Activated CD4-positive, alpha-beta T cell treated with anti-CD3 and anti-CD28 coated beads, Interleukin-2, amount 50 U/mL, for 24 hours (primary cell): ENCODE data around the gene IFIT1B.
"Not testable (repeated sequence)": the region's sequence is repeated elsewhere in the genome, so short reads cannot be mapped to it uniquely, and the experiment has no call there.

ENCODE experiments used
- DNase-seq, 2 donors: peaks; one replicate each; pipeline ENCODE4 v3.0.0-alpha.2; 2020; ENCODE audit warnings: low read depth in 1 of 2, low spot score in 1 of 2

IFIT1B gene

GRCh38 chr10:89348481-89348880 lies 29.4 kb upstream of the IFIT1B start:
- DNase-seq, result no peak

GRCh38 chr10:89348975-89349374 lies 28.9 kb upstream of the IFIT1B start:
- DNase-seq, result no peak

DNA sequence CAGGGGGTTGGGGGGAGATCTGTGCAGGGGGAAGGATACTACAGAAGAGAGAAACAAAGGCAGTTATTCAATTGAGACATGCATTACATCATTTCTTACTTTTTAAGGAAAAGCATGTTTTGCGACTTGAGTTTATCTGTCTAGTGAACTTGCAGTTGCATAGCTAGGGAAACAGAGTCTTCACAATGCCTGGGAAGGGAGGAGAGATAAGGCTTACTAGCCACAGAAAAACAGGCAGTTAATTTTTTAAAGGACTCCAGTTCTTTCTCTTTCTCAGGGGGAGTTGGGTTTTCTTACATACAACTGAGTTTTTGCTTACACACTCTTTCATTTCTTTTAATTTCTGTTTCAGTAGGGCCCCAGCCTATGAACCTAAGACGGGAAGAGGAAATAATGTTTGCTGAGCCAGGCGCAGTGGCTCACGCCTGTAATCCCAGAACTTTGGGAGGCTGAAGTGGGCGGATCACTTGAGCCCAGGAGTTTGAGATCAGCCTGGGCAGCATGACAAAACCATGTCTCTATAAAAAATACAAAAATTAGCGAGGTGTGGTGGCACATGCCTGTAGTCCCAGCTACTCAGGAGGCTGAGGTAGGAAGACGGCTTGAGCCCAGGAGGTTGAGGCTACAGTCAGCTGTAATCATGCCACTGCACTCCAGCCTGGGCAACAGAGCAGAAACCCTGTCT lies 27.1 kb upstream of the IFIT1B start:
- not testable (repeated sequence) for DNase-seq

GRCh38 chr10:89351412-89351779 lies 26.5 kb upstream of the IFIT1B start:
- DNase-seq, result no peak

- DNase-seq, result no peak
Measured at GRCh38 chr10:89351780-89352597, 25.9 kb upstream of the IFIT1B start.

DNA sequence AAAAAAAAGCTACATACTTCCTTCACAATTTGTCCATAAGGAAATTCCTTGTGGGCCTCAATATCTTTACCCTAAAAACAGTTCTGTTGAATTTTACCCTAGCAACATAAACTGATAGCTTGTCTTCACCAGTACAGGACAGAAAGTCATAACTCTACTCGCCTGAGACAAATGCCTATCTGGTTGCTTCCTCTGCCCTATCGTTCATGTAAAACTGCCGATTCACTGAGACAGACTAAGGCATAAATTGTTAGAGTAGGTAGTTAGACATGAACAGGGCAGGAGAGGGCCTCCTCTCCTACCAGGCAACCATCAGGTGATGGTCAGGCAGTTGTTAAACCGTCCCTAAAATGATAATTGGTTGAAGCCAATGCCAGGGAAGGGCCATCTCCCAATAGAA lies 25.1 kb upstream of the IFIT1B start:
- DNase-seq, result no peak

- DNase-seq, result no peak
Measured at GRCh38 chr10:89355394-89355931, 22.4 kb upstream of the IFIT1B start.

GRCh38 chr10:89357096-89357495 lies 20.8 kb upstream of the IFIT1B start:
- DNase-seq, result no peak

- DNase-seq, result no peak
Measured at GRCh38 chr10:89357975-89358374, 19.9 kb upstream of the IFIT1B start.

DNA sequence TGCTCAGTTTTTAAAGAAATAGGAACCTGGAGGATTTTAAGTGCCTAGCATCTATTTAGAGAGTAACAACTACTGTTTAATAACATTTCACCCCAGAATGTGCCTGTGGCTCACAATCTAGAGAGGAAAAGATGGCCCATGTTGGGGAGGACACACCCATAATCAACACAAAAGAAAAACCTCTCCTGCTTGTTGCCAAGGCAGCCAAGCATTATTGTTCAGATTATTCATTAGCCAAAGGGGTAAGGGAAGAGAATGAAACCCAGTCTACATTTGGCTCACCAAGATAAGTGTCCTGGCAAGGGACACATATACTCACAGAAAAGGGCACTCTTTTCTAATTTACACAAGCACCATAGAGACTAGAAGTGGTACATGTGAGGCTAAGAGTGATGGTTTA lies 17.7 kb upstream of the IFIT1B start:
- DNase-seq, result no peak

- DNase-seq, result no peak
Measured at GRCh38 chr10:89362929-89363328, 14.9 kb upstream of the IFIT1B start.

DNA sequence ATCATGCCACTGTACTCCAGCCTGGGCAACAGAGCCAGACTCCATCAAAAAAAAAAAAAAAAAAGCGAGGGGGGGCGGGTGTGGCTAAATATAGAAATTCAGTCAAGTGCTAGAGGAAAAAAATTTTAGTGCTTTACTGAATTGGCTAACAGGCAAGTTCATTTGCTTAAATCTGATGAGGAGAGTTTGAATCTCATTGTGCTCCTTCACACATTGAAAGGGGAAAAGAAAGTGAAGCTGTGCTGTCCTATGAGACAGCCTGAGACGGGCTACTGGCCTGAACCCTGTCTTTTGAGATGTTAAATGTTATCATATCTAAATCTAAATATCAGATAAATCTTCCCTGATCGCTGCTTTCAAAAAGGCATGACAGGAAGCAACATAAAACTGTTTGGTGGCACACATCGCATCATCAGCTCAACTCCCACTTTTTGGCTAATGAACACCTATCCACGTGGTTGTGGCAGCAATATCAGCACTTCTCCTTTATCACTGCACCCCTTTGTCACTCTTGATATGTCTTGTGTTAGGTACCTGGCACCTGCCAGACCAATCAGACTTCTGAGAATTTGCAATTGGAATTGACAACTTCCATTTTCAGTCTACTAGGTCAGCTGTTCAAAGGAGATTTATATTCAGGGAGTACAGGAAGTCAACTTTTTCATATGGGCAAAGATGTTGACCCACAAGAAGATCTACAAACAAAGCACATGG lies 14.0 kb upstream of the IFIT1B start:
- no peak for DNase-seq

DNA sequence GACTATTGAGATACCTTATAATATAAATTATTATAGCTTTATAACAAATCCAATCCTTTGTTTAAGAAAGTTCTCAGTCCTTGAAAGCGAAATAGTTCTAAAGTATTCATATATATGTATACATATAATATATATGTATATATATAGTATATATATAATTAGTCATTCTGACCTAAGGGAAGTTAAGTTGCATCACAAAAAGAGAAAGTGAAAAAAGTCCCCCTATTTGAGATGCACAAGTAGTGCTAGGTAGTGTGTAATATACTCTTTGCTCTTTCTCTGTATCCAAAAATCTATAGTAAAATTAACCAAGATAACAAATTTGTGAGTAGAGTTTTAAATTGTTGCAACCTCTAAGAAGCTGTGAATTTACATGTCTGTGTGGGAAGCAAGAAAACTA lies 13.3 kb upstream of the IFIT1B start:
- no peak for DNase-seq

- no peak for DNase-seq
Measured at GRCh38 chr10:89367529-89367928, 10.3 kb upstream of the IFIT1B start.

DNA sequence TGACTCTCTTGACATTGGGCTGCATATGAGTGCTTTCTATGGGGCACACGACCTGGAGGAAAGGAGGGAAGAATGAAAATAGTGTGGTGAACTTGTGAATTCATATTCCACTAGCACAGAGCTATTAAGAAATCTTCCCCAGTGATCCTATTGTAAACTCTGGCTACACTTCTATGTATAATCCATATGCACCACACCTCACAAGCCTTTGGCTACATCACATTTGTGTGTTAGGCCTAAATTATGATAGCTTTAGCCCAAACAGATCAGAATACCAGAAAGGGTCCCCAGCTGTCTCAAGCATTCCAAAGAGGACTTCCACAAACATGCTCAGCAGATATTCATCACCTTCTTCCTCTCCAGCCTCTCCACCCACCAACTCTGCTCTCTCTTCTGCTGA lies 9.7 kb upstream of the IFIT1B start:
- DNase-seq, result no peak

DNA sequence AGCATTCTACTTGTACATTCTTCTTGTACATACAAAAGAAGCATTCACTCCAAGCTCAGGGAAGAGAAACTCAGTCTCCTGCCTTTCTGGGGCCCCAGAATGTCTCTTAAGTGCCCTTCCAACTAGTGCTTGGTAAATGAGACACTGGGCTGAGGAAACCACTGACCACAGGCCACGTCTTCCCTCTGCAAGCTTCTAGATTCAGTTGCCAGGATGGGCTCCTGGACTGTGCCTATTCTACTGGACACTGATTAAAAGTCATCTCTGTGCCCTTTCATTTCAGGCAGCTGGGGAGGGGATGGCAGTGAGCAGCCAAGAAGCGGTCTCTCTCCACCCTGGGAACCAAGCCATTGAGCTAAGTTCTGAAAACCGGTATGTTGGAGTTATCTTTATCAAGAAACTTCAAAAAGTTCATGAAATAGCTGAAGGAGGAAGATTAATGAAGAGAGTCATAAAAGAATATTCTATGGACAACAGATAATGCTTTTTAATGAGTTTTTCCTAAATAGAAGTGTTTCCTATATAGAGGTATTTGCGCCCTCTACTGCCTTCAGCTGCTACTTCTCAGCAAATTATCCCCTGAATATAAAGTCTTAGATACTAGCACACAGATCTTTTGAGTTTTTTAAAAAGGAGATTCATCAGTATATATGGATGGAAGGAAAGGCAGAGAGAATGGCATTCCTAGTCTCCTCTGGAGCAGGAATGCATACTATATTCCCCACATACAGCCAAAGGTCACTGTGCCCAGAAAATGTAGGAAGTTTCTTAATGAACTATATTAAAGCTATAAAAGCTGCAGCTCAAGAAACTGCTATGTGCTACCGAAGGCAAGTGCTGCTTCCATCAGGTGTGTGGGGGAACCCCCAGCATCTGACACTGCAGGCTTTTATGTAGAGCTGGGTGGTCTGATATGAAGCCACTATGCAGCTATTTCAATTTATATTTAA lies 8.4 kb upstream of the IFIT1B start:
- no peak for DNase-seq

DNA sequence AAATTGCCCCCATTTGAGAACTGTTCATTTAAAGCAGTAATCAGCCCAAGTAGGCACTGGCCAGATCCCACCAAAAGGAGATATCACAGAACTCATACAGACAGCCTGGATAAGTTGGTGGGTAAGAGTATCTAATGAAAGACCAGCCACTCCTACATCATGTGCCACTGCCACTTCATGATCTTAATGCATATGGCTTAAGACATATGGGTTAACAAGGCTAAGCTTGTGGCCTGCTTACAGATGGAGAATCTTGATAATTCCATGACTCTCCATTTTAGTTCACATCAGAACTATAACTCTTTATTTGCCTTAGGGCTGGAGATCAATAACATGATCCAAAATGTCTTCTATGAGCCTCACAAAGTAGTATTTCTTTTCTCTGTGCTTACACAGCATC lies 6.8 kb upstream of the IFIT1B start:
- no peak for DNase-seq

DNA sequence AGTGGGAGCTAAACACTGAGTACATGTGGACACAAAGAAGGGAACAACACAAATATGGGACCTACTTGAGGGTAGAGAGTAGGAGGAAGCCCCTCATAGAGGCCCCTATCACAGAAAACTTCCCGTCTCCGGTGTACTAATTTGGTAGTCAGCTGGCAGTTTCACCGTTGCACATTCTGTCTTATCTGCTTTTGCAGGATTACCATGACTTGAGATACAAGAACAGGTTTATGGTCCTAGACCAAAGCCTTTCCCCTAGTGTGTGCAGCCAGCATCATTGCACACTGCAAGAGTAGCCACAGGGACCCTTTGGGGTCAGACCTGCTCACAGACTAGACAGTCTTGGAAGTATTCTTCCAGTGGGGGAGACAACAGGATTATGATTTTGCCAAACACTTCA lies 5.9 kb upstream of the IFIT1B start:
- DNase-seq, result no peak

DNA sequence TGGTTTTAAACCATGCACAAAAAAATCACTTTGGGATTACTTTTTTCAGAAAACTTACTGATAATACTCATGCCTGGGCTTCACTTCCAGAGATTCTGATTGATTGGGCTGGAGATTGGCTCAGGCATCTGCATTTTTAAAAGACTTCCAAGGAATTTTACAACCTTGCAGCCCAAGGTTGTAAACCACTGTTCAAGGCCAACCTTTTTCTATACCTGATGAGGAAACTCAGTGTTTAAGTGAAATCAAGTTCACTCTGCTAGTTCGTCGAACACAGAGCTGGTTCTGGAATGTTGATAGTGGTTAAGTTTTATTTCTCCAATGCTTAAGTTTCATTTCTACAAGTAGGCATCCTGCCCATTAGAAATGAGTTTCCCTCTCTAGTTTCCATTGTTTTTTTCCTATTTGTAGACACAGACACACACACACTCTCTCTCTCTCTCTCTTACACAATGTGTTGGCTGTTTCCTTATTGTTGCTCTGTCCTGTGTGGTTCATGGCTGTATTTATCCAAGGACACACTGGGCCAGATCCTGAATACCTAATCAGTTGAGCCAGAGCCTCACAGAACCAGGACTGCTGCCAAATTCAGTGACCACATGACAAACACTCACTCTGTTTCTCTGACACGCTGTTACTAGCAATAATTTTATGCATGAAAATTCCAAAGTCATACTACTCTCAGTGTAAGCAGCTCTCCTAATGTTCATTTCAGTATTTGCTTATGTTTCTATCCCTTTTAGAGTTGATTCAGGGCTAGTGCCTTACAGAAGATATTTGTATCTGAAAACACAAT lies 3.7 kb upstream of the IFIT1B start:
- DNase-seq, result no peak

DNA sequence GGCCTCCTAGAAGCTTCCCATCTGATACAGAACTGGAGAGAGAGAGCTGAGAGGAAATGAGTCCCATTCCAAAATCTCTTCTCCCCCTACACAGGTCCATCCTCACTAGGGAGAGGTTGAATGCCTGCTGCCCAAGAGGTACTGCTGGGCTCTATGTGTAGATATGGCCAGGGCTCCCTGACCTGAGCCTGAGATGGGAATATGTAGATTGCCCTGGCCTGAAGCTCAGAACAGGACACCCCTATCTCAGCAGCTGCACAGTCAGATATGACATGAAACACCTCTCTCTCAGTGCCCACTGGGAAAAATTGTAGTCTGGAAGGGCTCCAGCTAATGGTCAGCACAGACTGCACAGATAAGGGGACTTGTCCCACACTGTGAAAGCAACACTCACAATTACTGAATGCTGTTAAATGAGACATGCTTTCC lies 3.1 kb upstream of the IFIT1B start:
- no peak for DNase-seq
